WTC11 (cell line): ENCODE results near the gene SLC35F4.

ENCODE experiments used
- CREB1 ChIP-seq: sonication (generic); formaldehyde crosslinking; IDR thresholded peaks from 2 replicates; pipeline ENCODE4 v1.8.0; 2023; ENCODE audit warnings: mild to moderate bottlenecking, missing genetic modification reagents
- CTCF ChIP-seq: fragments of 200-600 bp; IDR thresholded peaks from 2 replicates; pipeline ENCODE4 v1.8.0; 2022; ENCODE audit warnings: antibody characterized with exemption
- GABPB1 ChIP-seq: sonication (generic); formaldehyde crosslinking; IDR thresholded peaks from 2 replicates; pipeline ENCODE4 v1.8.1; 2023; ENCODE audit warnings: mild to moderate bottlenecking, missing genetic modification reagents
- PRDM15 ChIP-seq: sonication (generic); formaldehyde crosslinking; IDR thresholded peaks from 2 replicates; pipeline ENCODE4 v1.8.0; 2022; ENCODE audit warnings: missing genetic modification reagents
- TEAD4 ChIP-seq: sonication (generic); formaldehyde crosslinking; IDR thresholded peaks from 2 replicates; pipeline ENCODE4 v1.8.0; 2022; ENCODE audit warnings: mild to moderate bottlenecking, missing genetic modification reagents

GRCh38 chr14:57848786-57849185, 17.1 kb downstream of the SLC35F4 start:
- TF ChIP-seq TEAD4 (CRISPR knock-in tag) (no peak), CTCF (no peak), CREB1 (CRISPR knock-in tag) (no peak), PRDM15 (CRISPR knock-in tag) (no peak), GABPB1 (CRISPR knock-in tag) (no peak)
